GM12878 (cell line): ENCODE results near the gene SLC6A3. TPM values are rescaled to one million over a fixed set of nuclear protein-coding genes. Genes with fewer than 3 reads are reported as not detected.

Experiments
- BRCA1 ChIP-seq: IDR thresholded peaks from 2 replicates; pipeline ENCODE4 v1.6.1; 2011; ENCODE audit warnings: low read depth, low read length, improper control_type of control experiment
- GABPA ChIP-seq: IDR thresholded peaks from 2 replicates; pipeline ENCODE4 v1.6.1; 2014; ENCODE audit warnings: antibody characterized with exemption, low read depth, mild to moderate bottlenecking, inconsistent platforms
- HCFC1 ChIP-seq: fragments of 150-350 bp; IDR thresholded peaks from 2 replicates; pipeline ENCODE4 v1.6.1; 2014; ENCODE audit warnings: low read length
- JUNB ChIP-seq: IDR thresholded peaks from 2 replicates; pipeline ENCODE4 v1.6.1; 2016; ENCODE audit warnings: antibody characterized with exemption, mild to moderate bottlenecking
- POLR2AphosphoS2 ChIP-seq: IDR thresholded peaks from 2 replicates; pipeline ENCODE4 v1.6.1; 2011; ENCODE audit warnings: low read depth, mild to moderate bottlenecking, low read length, improper control_type of control experiment, moderate library complexity
- SMARCA5 ChIP-seq: fragments of 450-650 bp; IDR thresholded peaks from 2 replicates; pipeline ENCODE4 v1.6.1; 2017; ENCODE audit warnings: mild to moderate bottlenecking
- SP1 ChIP-seq: IDR thresholded peaks from one replicate; pipeline ENCODE4 v1.6.1; 2011; ENCODE audit warnings: low read depth, low read length
- polyA plus RNA-seq, 11 experiments: library from polyadenylated mRNA; depleted of rRNA in 4 of 11; unstranded in 6 of 11; stranded (reverse) in 5 of 11; fragments of >200 nt; fragmentation: Nextera tagmentation in 4 of 11; fragmentation: Illumina TruSeq in 1 of 11; extraction: Ambion mirVana in 4 of 11; extraction: Trizol in 1 of 11; gene quantifications; 1 replicate in 1 of 11; 2 replicates in 10 of 11; pipeline versions ENCODE4 v1.2.1 to v1.2.3, GENCODE V29; 2011 to 2016; ENCODE audit warnings: inconsistent platforms in 2 of 11, missing spikeins in 2 of 11, low read depth in 1 of 11
- total RNA-seq, 4 experiments: library from RNA; depleted of rRNA in 3 of 4; stranded (reverse); fragments of >200 nt in 3 of 4; fragmentation: Illumina TruSeq in 1 of 4; extraction: Trizol in 1 of 4; gene quantifications; 2 replicates each; pipeline versions ENCODE4 v1.2.1 to v1.2.3, GENCODE V29; 2013 to 2021
- TF ChIP-seq, protein P1 (sequence below): fragments of 450-650 bp; formaldehyde crosslinking; IDR thresholded peaks from 2 replicates; pipeline ENCODE4 v1.4.0; 2020; ENCODE audit warnings: mild to moderate bottlenecking, moderate library complexity
- TF ChIP-seq, protein P2 (sequence below): fragments of 450-650 bp; IDR thresholded peaks from 2 replicates; pipeline ENCODE4 v1.6.1; 2017; ENCODE audit warnings: mild to moderate bottlenecking, moderate library complexity

The SLC6A3 gene
- total and polyA plus RNA-seq, 10 of the 15 experiments (the other 5 are each of a cell fraction or from before 2014, with no cell fraction given) = 0.01 TPM; not detected in 9

GRCh38 chr5:1393571-1394501 lies 51.4 kb downstream of the SLC6A3 start (continued):
- TF ChIP-seq, protein P1, sequence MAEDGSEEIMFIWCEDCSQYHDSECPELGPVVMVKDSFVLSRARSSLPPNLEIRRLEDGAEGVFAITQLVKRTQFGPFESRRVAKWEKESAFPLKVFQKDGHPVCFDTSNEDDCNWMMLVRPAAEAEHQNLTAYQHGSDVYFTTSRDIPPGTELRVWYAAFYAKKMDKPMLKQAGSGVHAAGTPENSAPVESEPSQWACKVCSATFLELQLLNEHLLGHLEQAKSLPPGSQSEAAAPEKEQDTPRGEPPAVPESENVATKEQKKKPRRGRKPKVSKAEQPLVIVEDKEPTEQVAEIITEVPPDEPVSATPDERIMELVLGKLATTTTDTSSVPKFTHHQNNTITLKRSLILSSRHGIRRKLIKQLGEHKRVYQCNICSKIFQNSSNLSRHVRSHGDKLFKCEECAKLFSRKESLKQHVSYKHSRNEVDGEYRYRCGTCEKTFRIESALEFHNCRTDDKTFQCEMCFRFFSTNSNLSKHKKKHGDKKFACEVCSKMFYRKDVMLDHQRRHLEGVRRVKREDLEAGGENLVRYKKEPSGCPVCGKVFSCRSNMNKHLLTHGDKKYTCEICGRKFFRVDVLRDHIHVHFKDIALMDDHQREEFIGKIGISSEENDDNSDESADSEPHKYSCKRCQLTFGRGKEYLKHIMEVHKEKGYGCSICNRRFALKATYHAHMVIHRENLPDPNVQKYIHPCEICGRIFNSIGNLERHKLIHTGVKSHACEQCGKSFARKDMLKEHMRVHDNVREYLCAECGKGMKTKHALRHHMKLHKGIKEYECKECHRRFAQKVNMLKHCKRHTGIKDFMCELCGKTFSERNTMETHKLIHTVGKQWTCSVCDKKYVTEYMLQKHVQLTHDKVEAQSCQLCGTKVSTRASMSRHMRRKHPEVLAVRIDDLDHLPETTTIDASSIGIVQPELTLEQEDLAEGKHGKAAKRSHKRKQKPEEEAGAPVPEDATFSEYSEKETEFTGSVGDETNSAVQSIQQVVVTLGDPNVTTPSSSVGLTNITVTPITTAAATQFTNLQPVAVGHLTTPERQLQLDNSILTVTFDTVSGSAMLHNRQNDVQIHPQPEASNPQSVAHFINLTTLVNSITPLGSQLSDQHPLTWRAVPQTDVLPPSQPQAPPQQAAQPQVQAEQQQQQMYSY = no peak
- TF ChIP-seq POLR2AphosphoS2 (no peak), SMARCA5 (no peak), JUNB (no peak), BRCA1 (no peak), GABPA (no peak), SP1 (no peak), HCFC1 (no peak)
- TF ChIP-seq, protein P2, sequence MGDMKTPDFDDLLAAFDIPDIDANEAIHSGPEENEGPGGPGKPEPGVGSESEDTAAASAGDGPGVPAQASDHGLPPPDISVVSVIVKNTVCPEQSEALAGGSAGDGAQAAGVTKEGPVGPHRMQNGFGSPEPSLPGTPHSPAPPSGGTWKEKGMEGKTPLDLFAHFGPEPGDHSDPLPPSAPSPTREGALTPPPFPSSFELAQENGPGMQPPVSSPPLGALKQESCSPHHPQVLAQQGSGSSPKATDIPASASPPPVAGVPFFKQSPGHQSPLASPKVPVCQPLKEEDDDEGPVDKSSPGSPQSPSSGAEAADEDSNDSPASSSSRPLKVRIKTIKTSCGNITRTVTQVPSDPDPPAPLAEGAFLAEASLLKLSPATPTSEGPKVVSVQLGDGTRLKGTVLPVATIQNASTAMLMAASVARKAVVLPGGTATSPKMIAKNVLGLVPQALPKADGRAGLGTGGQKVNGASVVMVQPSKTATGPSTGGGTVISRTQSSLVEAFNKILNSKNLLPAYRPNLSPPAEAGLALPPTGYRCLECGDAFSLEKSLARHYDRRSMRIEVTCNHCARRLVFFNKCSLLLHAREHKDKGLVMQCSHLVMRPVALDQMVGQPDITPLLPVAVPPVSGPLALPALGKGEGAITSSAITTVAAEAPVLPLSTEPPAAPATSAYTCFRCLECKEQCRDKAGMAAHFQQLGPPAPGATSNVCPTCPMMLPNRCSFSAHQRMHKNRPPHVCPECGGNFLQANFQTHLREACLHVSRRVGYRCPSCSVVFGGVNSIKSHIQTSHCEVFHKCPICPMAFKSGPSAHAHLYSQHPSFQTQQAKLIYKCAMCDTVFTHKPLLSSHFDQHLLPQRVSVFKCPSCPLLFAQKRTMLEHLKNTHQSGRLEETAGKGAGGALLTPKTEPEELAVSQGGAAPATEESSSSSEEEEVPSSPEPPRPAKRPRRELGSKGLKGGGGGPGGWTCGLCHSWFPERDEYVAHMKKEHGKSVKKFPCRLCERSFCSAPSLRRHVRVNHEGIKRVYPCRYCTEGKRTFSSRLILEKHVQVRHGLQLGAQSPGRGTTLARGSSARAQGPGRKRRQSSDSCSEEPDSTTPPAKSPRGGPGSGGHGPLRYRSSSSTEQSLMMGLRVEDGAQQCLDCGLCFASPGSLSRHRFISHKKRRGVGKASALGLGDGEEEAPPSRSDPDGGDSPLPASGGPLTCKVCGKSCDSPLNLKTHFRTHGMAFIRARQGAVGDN = no peak
- TF ChIP-seq, all 136 proteins: peak for 0
